ENCODE data around the gene SHQ1.

DNA sequence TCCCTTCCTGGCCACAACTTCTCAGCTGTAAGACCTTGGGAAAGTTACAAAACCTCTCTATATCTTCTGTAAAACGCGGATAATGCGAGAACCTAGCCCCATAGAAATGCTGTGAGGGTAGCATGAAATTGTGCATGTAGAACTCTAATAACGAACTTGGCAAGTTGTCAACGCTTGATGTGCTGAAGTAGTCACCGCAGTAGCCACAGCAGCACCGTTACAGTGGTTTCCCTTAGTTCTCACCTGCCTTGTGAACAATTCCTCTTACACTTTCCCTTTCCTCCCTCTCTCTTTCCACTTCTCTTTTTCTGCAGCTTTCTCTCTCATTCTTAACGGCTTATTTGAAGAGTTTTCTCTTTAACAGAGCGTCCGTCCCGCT, 447 bp upstream of the SHQ1 start:
- TF ChIP-seq, protein P1, sequence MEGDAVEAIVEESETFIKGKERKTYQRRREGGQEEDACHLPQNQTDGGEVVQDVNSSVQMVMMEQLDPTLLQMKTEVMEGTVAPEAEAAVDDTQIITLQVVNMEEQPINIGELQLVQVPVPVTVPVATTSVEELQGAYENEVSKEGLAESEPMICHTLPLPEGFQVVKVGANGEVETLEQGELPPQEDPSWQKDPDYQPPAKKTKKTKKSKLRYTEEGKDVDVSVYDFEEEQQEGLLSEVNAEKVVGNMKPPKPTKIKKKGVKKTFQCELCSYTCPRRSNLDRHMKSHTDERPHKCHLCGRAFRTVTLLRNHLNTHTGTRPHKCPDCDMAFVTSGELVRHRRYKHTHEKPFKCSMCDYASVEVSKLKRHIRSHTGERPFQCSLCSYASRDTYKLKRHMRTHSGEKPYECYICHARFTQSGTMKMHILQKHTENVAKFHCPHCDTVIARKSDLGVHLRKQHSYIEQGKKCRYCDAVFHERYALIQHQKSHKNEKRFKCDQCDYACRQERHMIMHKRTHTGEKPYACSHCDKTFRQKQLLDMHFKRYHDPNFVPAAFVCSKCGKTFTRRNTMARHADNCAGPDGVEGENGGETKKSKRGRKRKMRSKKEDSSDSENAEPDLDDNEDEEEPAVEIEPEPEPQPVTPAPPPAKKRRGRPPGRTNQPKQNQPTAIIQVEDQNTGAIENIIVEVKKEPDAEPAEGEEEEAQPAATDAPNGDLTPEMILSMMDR (IDR thresholded peaks at IDR 0.05), result no peak
- TF ChIP-seq POLR2A (IDR thresholded peaks at IDR 0.05), result no peak

All from heart left ventricle (tissue), 13 donors.